ENCODE data around the gene PWWP2B.

PWWP2B gene

GRCh38 chr10:132443605-132443982 is 46.6 kb downstream of the PWWP2B start:
- H3K4me3 ChIP-seq (ENCODE audit: low read depth, low read length): no peak overlapping the region
- peak; percentile 69 for DNase-seq (ENCODE audit: low read depth)
- TF ChIP-seq POLR2A (IDR thresholded peaks at IDR 0.05; ENCODE audit: extremely low read depth, insufficient read length) (no peak), CTCF (IDR thresholded peaks at IDR 0.05; ENCODE audit: low read depth, low read length) (peak; percentile 42), MAX (IDR thresholded peaks at IDR 0.05; ENCODE audit: low read depth, low read length) (0 out of 2 replicates have a peak, but pooled peaks have one; percentile 13), MYC (IDR thresholded peaks at IDR 0.05; ENCODE audit: low read depth, low read length) (no peak)

GRCh38 chr10:132443983-132444876 is 47.2 kb downstream of the PWWP2B start:
- TF ChIP-seq MYC (IDR thresholded peaks at IDR 0.05; ENCODE audit: low read depth, low read length) (no peak), MAX (IDR thresholded peaks at IDR 0.05; ENCODE audit: low read depth, low read length) (0 out of 2 replicates have a peak, but pooled peaks have one; percentile 0)
- peak overlapping the region; percentile 41 for H3K4me3 ChIP-seq (ENCODE audit: low read depth, low read length)
- peak; percentile 82 for DNase-seq (ENCODE audit: low read depth)

- H3K4me3 ChIP-seq (ENCODE audit: low read depth, low read length): peak overlapping the region; percentile 66
- TF ChIP-seq POLR2A (IDR thresholded peaks at IDR 0.05; ENCODE audit: extremely low read depth, insufficient read length): peak; percentile 53
- no peak for TF ChIP-seq CTCF (IDR thresholded peaks at IDR 0.05; ENCODE audit: low read depth, low read length)
- TF ChIP-seq MAX (IDR thresholded peaks at IDR 0.05; ENCODE audit: low read depth, low read length): peak; percentile 45; the same call in 1 of the 2 replicates
- no peak for TF ChIP-seq MYC (IDR thresholded peaks at IDR 0.05; ENCODE audit: low read depth, low read length)
- DNase-seq (ENCODE audit: low read depth): peak; percentile 96
Measured at GRCh38 chr10:132444877-132445351, 47.9 kb downstream of the PWWP2B start.

GRCh38 chr10:132445516-132446194 is 48.7 kb downstream of the PWWP2B start:
- DNase-seq (ENCODE audit: low read depth): peak; percentile 76
- TF ChIP-seq MYC (IDR thresholded peaks at IDR 0.05; ENCODE audit: low read depth, low read length) (peak; percentile 56), MAX (IDR thresholded peaks at IDR 0.05; ENCODE audit: low read depth, low read length) (peak; percentile 89), CTCF (IDR thresholded peaks at IDR 0.05; ENCODE audit: low read depth, low read length) (no peak), POLR2A (IDR thresholded peaks at IDR 0.05; ENCODE audit: extremely low read depth, insufficient read length) (peak; percentile 41)
- H3K4me3 ChIP-seq (ENCODE audit: low read depth, low read length): peak overlapping the region; percentile 66

- TF ChIP-seq POLR2A (IDR thresholded peaks at IDR 0.05; ENCODE audit: extremely low read depth, insufficient read length): no peak
- TF ChIP-seq MYC (IDR thresholded peaks at IDR 0.05; ENCODE audit: low read depth, low read length): no peak
- no peak for TF ChIP-seq CTCF (IDR thresholded peaks at IDR 0.05; ENCODE audit: low read depth, low read length)
- TF ChIP-seq MAX (IDR thresholded peaks at IDR 0.05; ENCODE audit: low read depth, low read length): no peak
- peak overlapping the region; percentile 43 for H3K4me3 ChIP-seq (ENCODE audit: low read depth, low read length)
- DNase-seq (ENCODE audit: low read depth): no peak
Measured at GRCh38 chr10:132446195-132446581, 49.2 kb downstream of the PWWP2B start.

Measured in NB4 (cell line).